Measurements from ENCODE around the gene PICALM.
"Not testable (repeated sequence)": the region's sequence is repeated elsewhere in the genome, so short reads cannot be mapped to it uniquely, and the experiment has no call there.

The PICALM gene, protein sequence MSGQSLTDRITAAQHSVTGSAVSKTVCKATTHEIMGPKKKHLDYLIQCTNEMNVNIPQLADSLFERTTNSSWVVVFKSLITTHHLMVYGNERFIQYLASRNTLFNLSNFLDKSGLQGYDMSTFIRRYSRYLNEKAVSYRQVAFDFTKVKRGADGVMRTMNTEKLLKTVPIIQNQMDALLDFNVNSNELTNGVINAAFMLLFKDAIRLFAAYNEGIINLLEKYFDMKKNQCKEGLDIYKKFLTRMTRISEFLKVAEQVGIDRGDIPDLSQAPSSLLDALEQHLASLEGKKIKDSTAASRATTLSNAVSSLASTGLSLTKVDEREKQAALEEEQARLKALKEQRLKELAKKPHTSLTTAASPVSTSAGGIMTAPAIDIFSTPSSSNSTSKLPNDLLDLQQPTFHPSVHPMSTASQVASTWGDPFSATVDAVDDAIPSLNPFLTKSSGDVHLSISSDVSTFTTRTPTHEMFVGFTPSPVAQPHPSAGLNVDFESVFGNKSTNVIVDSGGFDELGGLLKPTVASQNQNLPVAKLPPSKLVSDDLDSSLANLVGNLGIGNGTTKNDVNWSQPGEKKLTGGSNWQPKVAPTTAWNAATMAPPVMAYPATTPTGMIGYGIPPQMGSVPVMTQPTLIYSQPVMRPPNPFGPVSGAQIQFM

DNA sequence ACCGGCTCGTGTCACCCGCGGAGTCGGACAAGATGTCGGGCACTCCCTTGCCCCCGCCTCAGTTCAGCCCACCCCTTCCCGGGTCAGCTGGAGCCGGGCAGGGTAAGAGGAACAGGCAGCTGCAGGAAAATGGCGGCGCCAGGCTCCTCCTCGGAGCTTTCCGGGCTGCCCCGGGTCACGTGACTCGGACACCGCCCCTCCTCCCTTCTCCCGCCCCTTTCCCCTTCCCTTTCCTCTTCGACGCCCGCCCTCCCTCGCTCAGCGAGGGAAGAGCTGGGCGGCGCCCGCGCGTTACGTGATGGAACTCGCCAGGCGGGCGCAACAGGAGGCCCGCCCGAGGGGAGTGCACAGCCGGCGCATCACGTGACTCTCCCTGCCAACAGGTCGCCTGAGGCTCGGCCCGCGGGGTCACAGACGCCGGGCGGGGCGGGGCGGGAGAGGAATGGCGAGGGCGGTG is at the start of gene PICALM:
Gene PICALM (minus strand): TSS at position 134 of the 457 bp plus-strand sequence. CDS start 304 bp downstream, outside the sequence.
- peak; percentile 94 to 97 for DNase-seq

DNA sequence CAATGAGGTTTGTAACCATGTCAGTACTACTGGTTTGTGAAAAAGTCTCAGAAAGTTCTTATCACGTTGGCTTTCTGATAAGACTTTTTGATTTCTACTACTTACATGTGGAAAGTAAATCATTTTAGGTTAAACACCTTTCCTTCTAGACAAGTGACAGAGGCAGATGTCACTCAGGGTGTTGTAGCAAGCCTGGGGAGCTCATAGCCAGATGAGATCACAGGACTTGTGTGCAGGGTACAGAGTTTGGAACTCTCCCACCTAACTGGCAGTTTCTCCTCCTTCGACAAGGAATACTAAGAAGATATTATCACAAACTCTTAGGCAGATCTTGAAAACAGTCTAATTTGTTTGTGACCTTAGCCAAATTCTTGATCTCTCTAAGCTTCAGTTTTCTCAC is 49.4 kb upstream of the PICALM start:
- no peak for DNase-seq

DNA sequence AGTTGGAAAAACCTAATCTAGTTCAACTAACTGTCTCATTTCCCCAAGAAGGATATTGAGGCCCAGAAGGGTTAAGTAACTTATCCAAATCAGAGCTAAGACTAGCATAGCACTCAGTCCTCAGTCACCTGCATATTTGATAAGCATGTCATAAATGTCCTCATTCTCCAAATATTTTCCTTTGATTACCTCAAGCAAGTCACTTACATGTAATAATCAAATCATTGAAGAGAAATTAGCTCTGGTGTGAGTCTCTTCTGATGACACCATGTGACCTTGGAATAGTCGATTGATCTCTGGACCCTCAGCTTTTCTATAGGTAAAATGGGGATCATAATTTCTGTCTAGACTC is 48.8 kb upstream of the PICALM start:
- no peak for DNase-seq

- no peak for DNase-seq
These were observed 48.3 kb upstream of the PICALM start for GRCh38 chr11:86117001-86117711.

GRCh38 chr11:86116386-86116726 is 47.5 kb upstream of the PICALM start:
- peak in 1 of 2 experiments; percentile 9 for DNase-seq

- peak in 1 of 2 experiments; percentile 3 for DNase-seq
These were observed 46.9 kb upstream of the PICALM start for GRCh38 chr11:86115542-86116385.

DNA sequence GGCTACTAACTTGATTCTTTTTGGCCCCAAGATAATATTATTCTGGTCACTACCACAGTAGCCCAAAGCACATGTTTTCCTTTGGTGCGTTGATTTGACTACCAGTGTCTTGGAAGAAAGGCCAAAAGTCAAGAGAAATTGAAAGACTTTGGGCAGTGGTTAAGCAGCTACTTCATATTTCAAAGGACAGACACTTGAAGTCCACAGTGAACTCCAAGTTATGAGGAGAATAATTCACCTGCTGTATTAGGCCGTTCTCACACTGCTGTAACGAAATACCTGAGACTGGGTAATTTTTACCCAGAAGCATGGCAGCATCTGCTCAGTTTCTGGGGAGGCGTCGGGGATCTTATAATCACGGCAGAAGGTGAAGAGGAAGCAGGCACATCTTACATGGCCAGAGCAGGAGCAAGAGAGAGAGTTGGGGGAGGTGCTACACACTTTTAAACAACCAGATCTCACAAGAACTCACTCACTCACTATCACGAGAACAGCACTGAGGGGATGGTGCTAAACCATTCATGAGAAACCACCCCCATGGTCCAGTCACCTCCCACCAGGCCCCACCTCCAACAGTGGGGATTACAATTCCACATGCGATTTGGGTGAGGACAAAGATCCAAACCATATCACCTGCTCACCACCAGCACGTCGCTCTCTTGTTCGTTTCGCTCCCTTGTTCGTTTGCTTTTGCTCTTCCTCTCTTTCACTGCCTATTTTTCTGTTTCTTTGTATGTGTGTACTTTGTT is 40.2 kb upstream of the PICALM start:
- no peak for DNase-seq

GRCh38 chr11:86108191-86108590 is 39.3 kb upstream of the PICALM start:
- DNase-seq, result no peak

DNA sequence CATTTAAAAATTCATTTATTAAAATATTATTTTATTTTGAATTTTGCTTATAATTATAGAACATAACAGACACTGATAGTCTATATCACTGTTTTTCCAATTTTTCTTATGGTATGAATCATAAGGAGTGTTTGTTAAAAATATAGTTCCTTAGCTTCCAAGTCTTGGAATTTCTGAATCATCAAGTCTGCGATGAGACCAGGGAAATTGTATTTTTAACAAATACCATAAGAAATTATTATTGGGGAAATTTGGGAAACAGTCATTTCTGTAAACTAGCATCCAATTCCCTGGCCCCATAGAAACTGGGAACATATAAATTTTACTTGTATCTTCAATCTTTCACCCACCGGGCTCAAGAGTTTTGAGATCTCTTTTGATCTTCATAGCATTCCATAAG is 38.0 kb upstream of the PICALM start:
- DNase-seq, result no peak

DNA sequence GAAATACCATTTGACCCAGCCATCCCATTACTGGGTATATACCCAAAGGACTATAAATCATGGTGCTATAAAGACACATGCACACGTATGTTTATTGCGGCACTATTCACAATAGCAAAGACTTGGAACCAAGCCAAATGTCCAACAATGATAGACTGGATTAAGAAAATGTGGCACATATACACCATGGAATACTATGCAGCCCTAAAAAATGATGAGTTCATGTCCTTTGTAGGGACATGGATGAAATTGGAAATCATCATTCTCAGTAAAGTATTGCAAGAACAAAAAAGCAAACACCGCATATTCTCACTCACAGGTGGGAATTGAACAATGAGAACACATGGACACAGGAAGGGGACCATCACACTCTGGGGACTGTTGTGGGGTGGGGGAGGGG is 37.1 kb upstream of the PICALM start:
- not testable (repeated sequence) for DNase-seq

DNA sequence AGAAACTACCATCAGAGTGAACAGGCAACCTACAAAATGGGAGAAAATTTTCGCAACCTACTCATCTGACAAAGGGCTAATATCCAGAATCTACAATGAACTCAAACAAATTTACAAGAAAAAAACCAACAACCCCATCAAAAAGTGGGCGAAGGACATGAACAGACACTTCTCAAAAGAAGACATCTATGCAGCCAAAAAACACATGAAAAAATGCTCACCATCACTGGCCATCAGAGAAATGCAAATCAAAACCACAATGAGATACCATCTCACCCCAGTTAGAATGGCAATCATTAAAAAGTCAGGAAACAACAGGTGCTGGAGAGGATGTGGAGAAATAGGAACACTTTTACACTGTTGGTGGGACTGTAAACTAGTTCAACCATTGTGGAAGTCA is 36.7 kb upstream of the PICALM start:
- not testable (repeated sequence) for DNase-seq

DNA sequence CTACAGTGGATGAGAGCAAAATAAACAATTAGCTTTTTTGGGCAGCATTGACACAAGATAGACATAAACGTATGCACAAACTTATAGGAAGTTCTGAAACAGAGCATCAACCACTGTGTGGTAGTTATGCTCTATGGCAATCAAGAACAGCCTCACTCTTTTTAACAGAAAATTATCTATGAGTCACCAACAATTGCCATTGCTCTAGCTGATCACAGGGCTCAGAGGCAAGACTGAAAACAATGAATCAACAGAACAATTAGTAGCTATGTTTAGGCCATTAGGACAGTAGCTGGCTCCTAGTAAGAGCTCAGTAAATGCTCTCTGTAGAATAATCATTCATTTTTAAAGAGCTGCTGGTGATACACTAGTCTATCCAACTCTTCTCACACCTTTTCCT is 34.9 kb upstream of the PICALM start:
- DNase-seq, result no peak

GRCh38 chr11:86101941-86102407 is 33.1 kb upstream of the PICALM start:
- no peak for DNase-seq

GRCh38 chr11:86101493-86101892 is 32.6 kb upstream of the PICALM start:
- DNase-seq, result no peak

DNA sequence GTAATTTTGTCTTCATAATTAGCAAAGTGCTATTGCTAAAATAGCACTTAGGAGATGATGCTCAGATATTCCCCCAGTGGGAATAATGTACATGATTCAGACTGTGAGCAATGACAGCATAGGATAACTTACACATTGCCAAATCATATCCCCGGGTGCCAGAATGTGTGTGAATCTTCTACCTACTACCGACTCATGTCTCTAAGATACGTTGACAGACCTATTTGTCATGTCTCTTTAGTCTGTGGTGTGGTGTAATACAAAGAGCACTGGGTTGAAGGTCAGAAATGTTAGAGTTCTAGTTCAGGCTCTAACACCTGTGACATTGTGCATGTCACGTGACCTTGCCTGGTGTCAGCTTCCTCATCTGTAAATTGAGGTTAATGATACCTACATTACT is 31.0 kb upstream of the PICALM start:
- no peak for DNase-seq

DNA sequence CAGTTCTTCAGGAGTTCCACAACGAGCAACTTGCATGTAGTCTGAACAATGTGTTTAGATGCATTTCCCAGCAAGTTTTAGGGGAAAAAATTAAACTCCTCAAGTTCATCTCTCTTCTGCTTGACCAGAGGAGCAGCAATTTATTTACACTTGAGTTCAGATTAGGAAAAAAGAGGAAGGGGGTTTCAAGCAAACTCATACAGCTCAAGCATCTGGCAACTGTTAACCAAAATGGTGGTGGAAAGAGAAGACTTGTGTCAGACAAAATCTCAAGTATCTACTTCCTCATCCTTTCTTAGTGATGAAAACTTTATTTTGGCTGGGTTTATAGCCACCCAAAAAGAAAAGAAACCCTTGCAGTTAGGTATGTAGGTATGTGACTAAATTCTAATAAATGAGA is 29.1 kb upstream of the PICALM start:
- no peak for DNase-seq

DNA sequence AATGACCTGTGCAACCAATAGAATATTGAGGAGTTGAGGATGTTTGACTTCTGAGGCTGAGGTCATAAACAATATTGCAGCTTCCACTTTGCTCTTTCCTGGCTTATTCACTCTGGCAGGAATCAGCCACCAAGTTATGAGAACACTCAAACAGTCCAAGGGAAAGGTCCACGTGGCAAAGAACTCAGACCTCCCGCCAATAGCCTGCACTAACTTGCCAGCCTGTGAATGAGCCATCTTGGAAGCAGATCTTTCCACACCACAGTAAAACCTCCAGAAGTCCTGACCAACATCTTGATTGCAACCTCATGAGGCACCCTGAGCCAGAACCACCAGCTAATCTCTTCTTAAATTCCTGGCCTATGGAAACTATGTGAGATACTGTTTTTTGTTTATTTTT is 22.7 kb upstream of the PICALM start:
- DNase-seq, result no peak

DNA sequence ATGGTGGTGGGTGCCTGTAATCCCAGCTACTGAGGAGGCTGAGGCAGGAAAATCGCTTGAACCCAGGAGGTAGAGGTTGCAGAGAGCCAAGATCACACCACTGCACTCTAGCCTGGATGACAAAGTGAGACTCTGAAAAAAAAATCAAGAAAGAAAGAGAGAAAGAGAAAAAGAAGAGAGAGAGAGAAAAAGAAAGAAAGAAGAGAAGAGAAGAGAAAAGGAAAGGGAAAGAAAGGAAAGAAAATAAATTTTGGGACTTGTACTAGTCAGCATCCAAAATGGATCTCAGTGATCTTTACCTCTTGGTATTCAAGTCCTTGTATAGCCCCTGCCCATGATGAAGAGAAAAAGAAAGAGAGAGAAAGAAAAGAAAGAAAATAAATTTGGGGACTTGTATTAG is 22.2 kb upstream of the PICALM start:
- DNase-seq, result no peak

GRCh38 chr11:86089659-86090058 is 20.8 kb upstream of the PICALM start:
- no peak for DNase-seq

- not testable (repeated sequence) for DNase-seq
These were observed 18.8 kb upstream of the PICALM start for GRCh38 chr11:86087688-86088087.

DNA sequence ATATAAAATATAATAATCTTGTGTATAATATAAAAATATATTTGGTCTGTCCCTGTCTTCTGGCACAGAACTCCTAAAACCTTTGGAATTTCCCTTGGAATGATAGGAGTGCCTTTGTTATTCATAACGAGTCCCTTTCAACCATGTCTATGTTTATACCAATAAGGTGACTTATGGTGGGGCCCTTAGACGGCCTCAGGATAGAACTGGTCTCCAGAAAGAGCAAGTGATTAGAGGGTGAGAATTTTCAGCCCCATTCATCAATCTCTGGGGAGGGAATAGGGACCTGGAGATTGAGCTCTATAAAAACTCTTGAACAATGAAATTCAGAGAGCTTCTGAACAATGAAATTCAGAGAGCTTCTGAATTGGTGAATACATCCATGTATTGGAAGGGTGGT is 18.4 kb upstream of the PICALM start:
- DNase-seq, result no peak

DNA sequence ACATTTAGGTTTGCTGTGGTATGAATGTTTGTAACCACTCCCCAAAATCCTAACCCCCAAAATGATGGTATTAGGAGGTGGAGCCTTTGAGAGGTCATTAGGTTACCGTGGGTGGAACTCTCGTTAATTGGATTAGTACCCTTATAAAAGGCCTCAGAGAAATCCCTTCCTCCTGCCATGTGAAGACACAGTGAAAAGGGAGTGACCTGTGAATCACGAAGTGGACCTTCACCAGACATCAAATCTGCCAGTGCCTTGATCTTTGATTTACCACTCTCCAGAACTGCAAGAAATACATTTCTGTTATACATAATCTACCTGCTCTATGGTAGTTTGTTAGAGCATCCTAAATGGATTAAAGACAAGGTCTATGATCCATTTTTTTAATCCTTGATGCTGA is 12.6 kb upstream of the PICALM start:
- DNase-seq, result no peak
